GM12872 (cell line): ENCODE data around the gene NSDHL.
A peak's percentile ranks its signal among the peaks of the same experiment; 100 is the strongest.

Source experiments
- CTCF ChIP-seq: IDR thresholded peaks from 3 replicates; pipeline ENCODE4 v1.5.1; 2011; ENCODE audit warnings: low read depth, mild to moderate bottlenecking, low read length, moderate library complexity; ENCODE audit not compliant: insufficient read depth

NSDHL gene

GRCh38 chrX:152912106-152912505, 81.2 kb downstream of the NSDHL start:
- peak; percentile 41 for TF ChIP-seq CTCF

GRCh38 chrX:152912641-152913040, 81.8 kb downstream of the NSDHL start:
- TF ChIP-seq CTCF = no peak

- TF ChIP-seq CTCF = peak; percentile 28; the same call in 2 of the 3 replicates
Measured at GRCh38 chrX:152913346-152913745, 82.5 kb downstream of the NSDHL start.

- TF ChIP-seq CTCF = no peak
Measured at GRCh38 chrX:152913910-152914309, 83.0 kb downstream of the NSDHL start.

GRCh38 chrX:152915541-152916241, 84.8 kb downstream of the NSDHL start:
- TF ChIP-seq CTCF = peak; percentile 80

- no peak for TF ChIP-seq CTCF
Measured at GRCh38 chrX:152917656-152918579, 87.1 kb downstream of the NSDHL start.

GRCh38 chrX:152918707-152919106, 87.8 kb downstream of the NSDHL start:
- TF ChIP-seq CTCF = no peak
